ENCODE results near the gene EVA1C.
"Not testable (repeated sequence)": the region's sequence is repeated elsewhere in the genome, so short reads cannot be mapped to it uniquely, and the experiment has no call there.

The EVA1C gene

GRCh38 chr21:32457360-32457840 is 44.9 kb downstream of the EVA1C start:
- no peak for DNase-seq (ENCODE audit: low read depth in 2 of 2, low spot score in 1 of 2)

- DNase-seq (ENCODE audit: low read depth in 2 of 2, low spot score in 1 of 2), result no peak
These were observed 45.5 kb downstream of the EVA1C start for GRCh38 chr21:32457962-32458361.

- DNase-seq (ENCODE audit: low read depth in 2 of 2, low spot score in 1 of 2), result no peak
These were observed 47.5 kb downstream of the EVA1C start for GRCh38 chr21:32459972-32460371.

DNA sequence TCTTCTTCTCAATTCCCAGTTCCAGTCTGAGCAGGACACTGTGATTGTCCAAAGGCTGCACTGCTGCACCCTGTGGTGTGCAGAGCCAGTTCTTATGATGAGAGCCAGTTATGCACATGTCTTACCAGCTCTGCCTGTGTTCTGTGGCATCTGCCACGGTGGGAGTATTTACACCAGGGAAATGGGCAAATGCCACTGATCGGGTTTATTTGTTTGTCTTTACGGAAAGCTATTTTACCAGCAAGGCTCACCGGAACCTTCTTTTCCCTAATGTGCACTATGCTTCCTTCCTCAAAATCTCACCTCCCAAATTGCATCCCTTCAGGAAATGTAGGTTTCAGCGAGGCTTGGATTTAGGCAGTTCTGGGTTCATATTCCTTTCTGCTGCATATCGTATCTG is 49.0 kb downstream of the EVA1C start:
- no peak for DNase-seq (ENCODE audit: low read depth in 2 of 2, low spot score in 1 of 2)

GRCh38 chr21:32462564-32462963 is 50.1 kb downstream of the EVA1C start:
- DNase-seq (ENCODE audit: low read depth in 2 of 2, low spot score in 1 of 2), result not testable (repeated sequence)

DNA sequence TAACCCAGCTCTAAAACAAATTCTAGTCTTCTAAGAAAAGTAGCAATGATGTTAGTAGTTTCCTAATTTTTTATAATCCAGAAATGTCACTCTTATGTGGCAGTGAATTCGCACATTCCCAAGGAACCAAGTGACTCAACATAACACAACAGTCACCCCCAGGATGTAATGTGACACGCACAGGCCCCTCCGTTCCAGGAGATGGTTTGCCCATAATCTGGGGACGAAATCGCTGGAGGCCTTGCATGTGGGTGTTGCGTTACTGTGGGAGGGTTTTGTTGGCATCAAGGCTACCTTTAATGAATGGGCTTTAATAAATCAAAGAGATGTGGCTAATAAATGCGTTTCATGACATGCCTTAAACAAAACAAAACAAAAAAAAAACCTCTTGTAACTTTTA is 50.9 kb downstream of the EVA1C start:
- DNase-seq (ENCODE audit: low read depth in 2 of 2, low spot score in 1 of 2), result no peak

GRCh38 chr21:32463889-32464300 is 51.4 kb downstream of the EVA1C start:
- no peak for DNase-seq (ENCODE audit: low read depth in 2 of 2, low spot score in 1 of 2)

- DNase-seq (ENCODE audit: low read depth in 2 of 2, low spot score in 1 of 2), result no peak
These were observed 54.8 kb downstream of the EVA1C start for GRCh38 chr21:32467291-32467690.

- no peak for DNase-seq (ENCODE audit: low read depth in 2 of 2, low spot score in 1 of 2)
These were observed 56.2 kb downstream of the EVA1C start for GRCh38 chr21:32468681-32469111.

- no peak for DNase-seq (ENCODE audit: low read depth in 2 of 2, low spot score in 1 of 2)
These were observed 57.1 kb downstream of the EVA1C start for GRCh38 chr21:32469628-32470027.

GRCh38 chr21:32470206-32470605 is 57.7 kb downstream of the EVA1C start:
- no peak for DNase-seq (ENCODE audit: low read depth in 2 of 2, low spot score in 1 of 2)

DNA sequence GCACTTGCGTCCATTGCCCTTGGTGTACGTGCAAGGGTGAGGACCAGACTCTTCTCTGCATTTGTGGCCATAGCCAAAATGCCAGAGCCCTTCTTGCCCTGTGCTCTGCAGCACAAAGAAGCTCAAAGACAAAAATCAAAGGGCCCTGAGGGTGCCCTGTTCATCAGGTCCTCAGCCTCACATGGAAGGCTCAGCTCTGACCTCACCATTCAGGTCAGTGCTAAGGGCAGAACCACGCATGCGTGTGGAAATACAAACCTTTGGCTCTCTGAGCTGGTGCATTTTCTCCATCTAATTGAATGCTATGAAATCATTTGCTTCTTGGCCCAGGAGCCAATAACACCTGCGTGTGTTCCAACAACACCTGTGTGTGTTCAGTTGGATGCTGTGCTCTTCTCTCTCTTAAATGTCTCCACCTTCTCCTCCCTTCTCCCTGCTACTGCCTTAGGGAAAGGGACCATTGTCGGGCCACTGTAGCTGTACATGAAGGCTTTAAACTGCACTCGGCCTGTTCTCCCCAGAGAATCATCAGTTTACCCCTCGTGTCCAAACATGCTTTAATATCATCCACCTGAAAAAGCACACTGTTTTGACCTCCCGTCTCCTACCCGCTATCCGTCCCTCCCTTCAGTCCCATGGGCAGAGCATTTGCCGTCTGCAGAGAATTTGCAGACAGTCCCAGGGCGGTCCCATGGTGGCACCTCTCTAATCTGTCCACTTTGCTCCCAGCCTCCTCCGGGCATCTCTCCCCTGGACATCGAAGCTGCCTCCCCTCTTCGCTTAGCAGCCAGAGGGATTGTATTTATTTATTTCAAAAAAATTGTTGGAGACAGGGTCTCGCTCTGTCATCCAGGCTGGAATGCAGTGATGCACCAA is 60.6 kb downstream of the EVA1C start:
- DNase-seq (ENCODE audit: low read depth in 2 of 2, low spot score in 1 of 2), result no peak

GRCh38 chr21:32474179-32475059 is 61.9 kb downstream of the EVA1C start:
- no peak for DNase-seq (ENCODE audit: low read depth in 2 of 2, low spot score in 1 of 2)

GRCh38 chr21:32475162-32475812 is 62.8 kb downstream of the EVA1C start:
- DNase-seq (ENCODE audit: low read depth in 2 of 2, low spot score in 1 of 2), result no peak

- no peak for DNase-seq (ENCODE audit: low read depth in 2 of 2, low spot score in 1 of 2)
These were observed 64.3 kb downstream of the EVA1C start for GRCh38 chr21:32476661-32477423.

DNA sequence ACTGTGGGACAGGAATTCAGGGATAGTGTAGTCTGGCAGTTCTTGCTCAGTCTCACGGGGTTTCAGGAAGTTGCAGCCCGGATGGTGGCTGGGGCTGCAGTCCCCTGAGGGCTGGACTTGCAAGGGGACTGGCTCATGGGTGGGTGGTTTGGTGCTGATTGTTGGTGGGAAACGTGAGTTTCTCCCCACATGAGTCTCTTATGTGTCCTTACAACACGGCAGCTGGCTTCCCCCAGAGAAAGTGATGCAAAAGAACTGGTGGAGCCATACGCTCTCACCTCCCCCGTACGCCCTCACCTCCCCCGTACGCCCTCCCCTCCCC is 64.9 kb downstream of the EVA1C start:
- DNase-seq (ENCODE audit: low read depth in 2 of 2, low spot score in 1 of 2), result no peak

GRCh38 chr21:32481875-32482408 is 69.4 kb downstream of the EVA1C start:
- DNase-seq (ENCODE audit: low read depth in 2 of 2, low spot score in 1 of 2), result no peak

- no peak for DNase-seq (ENCODE audit: low read depth in 2 of 2, low spot score in 1 of 2)
These were observed 70.2 kb downstream of the EVA1C start for GRCh38 chr21:32482565-32483292.

DNA sequence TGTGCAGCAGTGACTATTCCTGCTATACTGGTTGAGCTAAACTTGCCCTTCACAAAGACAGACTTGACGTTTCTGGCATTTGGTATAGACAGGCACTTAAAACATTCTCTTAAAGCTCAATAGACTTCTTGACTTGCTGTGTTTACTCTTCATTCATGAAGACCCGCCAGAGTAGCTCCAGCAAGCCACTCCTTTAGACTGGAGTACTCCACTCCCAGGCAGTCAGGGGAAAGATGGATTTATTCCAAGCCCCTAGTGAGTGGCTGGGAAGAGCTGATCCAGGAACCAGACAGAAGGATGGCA is 70.7 kb downstream of the EVA1C start:
- DNase-seq (ENCODE audit: low read depth in 2 of 2, low spot score in 1 of 2), result no peak
